ENCODE measurements around the gene MIOX. TPM values are rescaled to one million over a fixed set of nuclear protein-coding genes. Genes with fewer than 3 reads are reported as not detected.

MIOX gene
- total and polyA plus RNA-seq, 2 of the 13 experiments (the other 11 are each of a cell fraction or from before 2014, with no cell fraction given): 1.5 to 2.9 TPM

DNA sequence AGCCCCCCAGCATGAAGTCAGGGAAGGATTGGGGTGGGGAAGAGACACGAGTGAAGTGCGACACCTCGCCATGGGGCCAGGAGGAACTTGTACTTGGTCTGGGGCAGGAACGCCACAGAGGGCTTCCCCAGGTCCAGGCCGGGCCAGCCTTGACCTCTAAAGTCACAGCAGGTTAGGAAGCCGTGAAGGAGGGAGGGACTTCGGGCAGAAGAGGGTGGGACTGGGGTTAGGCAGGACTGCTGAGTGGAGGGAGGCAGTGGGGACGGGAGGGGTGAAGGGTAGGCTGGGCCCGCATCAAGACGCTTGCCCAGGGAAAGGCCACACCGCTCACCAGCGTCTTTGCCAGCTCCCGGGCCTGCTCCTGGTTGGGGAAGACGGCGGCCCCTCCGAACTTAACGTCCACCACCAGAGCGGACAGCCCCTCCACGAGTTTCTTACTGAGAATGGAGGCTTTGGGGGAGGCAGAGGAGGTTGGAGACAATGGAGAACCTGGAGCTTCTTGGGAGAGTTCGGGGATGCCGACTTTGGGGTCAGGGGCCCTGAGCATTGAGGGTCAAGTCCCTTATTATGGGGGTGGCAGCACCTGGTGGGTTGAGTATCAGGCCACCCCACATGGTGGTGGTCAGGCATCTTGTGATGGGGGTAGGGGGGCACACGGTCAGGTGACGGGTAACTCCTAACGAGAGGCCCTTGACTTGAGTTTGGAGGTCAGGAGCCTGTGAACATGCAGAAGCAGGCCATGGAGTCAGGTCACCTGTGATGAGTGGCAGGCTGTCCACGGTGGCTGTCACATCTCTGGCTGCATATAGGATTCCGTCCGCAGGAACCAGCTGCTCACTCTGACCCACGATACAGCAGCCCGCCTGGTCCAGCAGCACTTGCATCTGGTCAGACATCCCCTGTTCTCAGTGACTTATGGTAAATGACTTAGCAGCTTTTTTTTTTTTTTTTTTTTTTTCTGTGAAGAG, 40.5 kb downstream of the MIOX start (continued):
- TF ChIP-seq NFYC (CRISPR knock-in tag; IDR thresholded peaks at IDR 0.05) (0 out of 2 replicates have a peak, but pooled peaks have one; percentile 16), ZNF230 (CRISPR knock-in tag; IDR thresholded peaks at IDR 0.05) (no peak), ZNF124 (CRISPR knock-in tag; IDR thresholded peaks at IDR 0.05) (0 out of 2 replicates have a peak, but pooled peaks have one; percentile 58), ZNF264 (CRISPR knock-in tag; IDR thresholded peaks at IDR 0.05) (no peak), ELF1 (CRISPR knock-in tag; IDR thresholded peaks at IDR 0.05) (0 out of 2 replicates have a peak, but pooled peaks have one; percentile 54), ELF3 (CRISPR knock-in tag; IDR thresholded peaks at IDR 0.05) (0 out of 2 replicates have a peak, but pooled peaks have one; percentile 15), POLR2AphosphoS5 (IDR thresholded peaks at IDR 0.05; ENCODE audit: low read depth, low read length) (peak; percentile 75), PCBP1 (IDR thresholded peaks at IDR 0.05; ENCODE audit: borderline replicate concordance, low read depth, low read length) (0 out of 2 replicates have a peak, but pooled peaks have one; percentile 52), ETV5 (CRISPR knock-in tag; IDR thresholded peaks at IDR 0.05; ENCODE audit: borderline replicate concordance) (0 out of 2 replicates have a peak, but pooled peaks have one; percentile 31), ZNF282 (IDR thresholded peaks at IDR 0.05; ENCODE audit: partially characterized antibody) (no peak), ZNF501 (CRISPR knock-in tag; IDR thresholded peaks at IDR 0.05) (0 out of 2 replicates have a peak, but pooled peaks have one; percentile 90), HDAC2 (CRISPR knock-in tag; IDR thresholded peaks at IDR 0.05) (peak; percentile 32; the same call in 1 of the 2 replicates), PTBP1 (IDR thresholded peaks at IDR 0.05; ENCODE audit: low read depth, low read length, poor library complexity, severe bottlenecking) (no peak), ZNF331 (CRISPR knock-in tag; IDR thresholded peaks at IDR 0.05) (0 out of 2 replicates have a peak, but pooled peaks have one; percentile 16), TEAD3 (CRISPR knock-in tag; optimal IDR thresholded peaks at IDR 0.05; ENCODE audit: borderline replicate concordance) (peak; percentile 59), KDM2A (CRISPR knock-in tag; IDR thresholded peaks at IDR 0.05; ENCODE audit: borderline replicate concordance, low read depth) (0 out of 2 replicates have a peak, but pooled peaks have one; percentile 71), SOX5 (CRISPR knock-in tag; IDR thresholded peaks at IDR 0.05; ENCODE audit: borderline replicate concordance) (peak; percentile 46; the same call in 1 of the 2 replicates)
- TF ChIP-seq, protein P1, sequence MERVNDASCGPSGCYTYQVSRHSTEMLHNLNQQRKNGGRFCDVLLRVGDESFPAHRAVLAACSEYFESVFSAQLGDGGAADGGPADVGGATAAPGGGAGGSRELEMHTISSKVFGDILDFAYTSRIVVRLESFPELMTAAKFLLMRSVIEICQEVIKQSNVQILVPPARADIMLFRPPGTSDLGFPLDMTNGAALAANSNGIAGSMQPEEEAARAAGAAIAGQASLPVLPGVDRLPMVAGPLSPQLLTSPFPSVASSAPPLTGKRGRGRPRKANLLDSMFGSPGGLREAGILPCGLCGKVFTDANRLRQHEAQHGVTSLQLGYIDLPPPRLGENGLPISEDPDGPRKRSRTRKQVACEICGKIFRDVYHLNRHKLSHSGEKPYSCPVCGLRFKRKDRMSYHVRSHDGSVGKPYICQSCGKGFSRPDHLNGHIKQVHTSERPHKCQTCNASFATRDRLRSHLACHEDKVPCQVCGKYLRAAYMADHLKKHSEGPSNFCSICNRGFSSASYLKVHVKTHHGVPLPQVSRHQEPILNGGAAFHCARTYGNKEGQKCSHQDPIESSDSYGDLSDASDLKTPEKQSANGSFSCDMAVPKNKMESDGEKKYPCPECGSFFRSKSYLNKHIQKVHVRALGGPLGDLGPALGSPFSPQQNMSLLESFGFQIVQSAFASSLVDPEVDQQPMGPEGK (CRISPR knock-in tag; IDR thresholded peaks at IDR 0.05): peak; percentile 29; the same call in 1 of the 2 replicates
- TF ChIP-seq, protein P2, sequence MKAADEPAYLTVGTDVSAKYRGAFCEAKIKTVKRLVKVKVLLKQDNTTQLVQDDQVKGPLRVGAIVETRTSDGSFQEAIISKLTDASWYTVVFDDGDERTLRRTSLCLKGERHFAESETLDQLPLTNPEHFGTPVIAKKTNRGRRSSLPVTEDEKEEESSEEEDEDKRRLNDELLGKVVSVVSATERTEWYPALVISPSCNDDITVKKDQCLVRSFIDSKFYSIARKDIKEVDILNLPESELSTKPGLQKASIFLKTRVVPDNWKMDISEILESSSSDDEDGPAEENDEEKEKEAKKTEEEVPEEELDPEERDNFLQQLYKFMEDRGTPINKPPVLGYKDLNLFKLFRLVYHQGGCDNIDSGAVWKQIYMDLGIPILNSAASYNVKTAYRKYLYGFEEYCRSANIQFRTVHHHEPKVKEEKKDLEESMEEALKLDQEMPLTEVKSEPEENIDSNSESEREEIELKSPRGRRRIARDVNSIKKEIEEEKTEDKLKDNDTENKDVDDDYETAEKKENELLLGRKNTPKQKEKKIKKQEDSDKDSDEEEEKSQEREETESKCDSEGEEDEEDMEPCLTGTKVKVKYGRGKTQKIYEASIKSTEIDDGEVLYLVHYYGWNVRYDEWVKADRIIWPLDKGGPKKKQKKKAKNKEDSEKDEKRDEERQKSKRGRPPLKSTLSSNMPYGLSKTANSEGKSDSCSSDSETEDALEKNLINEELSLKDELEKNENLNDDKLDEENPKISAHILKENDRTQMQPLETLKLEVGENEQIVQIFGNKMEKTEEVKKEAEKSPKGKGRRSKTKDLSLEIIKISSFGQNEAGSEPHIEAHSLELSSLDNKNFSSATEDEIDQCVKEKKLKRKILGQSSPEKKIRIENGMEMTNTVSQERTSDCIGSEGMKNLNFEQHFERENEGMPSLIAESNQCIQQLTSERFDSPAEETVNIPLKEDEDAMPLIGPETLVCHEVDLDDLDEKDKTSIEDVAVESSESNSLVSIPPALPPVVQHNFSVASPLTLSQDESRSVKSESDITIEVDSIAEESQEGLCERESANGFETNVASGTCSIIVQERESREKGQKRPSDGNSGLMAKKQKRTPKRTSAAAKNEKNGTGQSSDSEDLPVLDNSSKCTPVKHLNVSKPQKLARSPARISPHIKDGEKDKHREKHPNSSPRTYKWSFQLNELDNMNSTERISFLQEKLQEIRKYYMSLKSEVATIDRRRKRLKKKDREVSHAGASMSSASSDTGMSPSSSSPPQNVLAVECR (CRISPR knock-in tag; IDR thresholded peaks at IDR 0.05; ENCODE audit: borderline replicate concordance): 0 out of 2 replicates have a peak, but pooled peaks have one; percentile 6
- TF ChIP-seq, protein P3, sequence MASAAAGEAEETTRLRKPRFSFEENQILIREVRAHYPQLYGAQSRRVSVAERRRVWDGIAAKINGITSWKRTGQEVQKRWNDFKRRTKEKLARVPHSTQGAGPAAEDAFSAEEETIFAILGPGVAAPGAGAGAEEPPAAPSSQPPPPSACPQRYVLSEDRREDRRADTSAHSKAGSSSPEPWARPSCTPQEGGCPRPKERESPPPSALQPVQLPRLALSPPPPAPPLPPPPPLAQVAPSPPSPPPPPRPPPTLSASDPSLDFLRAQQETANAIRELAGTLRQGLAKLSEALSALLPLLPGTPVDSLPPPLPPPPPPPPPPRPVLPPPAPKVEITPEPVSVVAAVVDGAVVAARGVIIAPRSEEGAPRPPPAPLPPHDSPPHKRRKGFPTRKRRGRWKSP (CRISPR knock-in tag; IDR thresholded peaks at IDR 0.05): no peak
